ENCODE data around the gene TBC1D19. TPM values are rescaled to one million over a fixed set of nuclear protein-coding genes. Genes with fewer than 3 reads are reported as not detected.

The TBC1D19 gene
- total RNA-seq, 8 experiments from 2014 or later, result 8.6 to 36.4 (median 18.0) TPM

DNA sequence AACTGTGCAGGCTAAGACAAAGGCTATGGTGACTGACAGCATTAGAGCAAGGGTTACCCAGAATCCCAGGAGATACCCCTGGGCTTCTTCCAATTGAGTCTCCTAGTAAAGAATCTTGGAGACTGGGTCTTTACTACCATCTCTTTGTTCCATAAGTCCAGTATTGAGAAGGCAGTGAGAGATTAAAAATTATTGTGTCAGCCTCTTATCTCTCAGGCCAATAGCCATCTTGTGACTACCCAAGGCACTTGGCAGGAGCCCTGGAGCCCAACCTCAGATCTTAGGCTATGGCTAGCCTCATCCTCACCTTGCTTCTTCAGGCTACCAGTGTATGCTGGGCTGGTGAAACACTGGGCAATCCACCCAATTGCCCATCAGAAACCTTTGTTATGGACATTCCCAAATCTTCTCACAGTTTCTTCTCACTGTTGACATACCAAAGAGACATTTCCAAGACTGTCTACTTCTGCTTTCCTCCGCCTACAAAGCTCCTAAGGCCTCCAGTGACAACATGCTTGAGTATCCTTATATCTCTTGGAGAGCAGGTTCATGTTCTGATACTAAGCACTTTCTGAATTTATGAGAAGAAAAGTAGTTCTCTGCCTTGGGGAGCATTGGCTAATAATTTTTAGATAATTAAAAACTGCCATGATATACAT lies 200.5 kb downstream of the TBC1D19 start:
- Histone ChIP-seq H3K4me3 (no peak overlapping the region), H3K27ac (no peak overlapping the region), H3K4me1 (replicated peaks in 1 of 2) (peaks cover 2 to 6% of the 10 kb centered on the region in 2 donors)
- 83 to 100% (median 100%) methylated on average over 1 of the region's 1 CpG; no CpG with 5 or more reads in 5 of the 10 experiments for WGBS, 10 experiments
- ATAC-seq (replicated peaks in 6 of 8), result no peak
- in situ Hi-C loops (cut with MboI; ENCODE audit: low pct_unique_long_range_greater_than_20kb in 2 of 9, low sequenced_read_pairs in 9 of 9, unreplicated experiment in 9 of 9), result loop anchor here in 1 of 9 experiments (25.0 kb wide), 1 partner anchor 228 kb away; no protein-coding TSS in a partner anchor

DNA sequence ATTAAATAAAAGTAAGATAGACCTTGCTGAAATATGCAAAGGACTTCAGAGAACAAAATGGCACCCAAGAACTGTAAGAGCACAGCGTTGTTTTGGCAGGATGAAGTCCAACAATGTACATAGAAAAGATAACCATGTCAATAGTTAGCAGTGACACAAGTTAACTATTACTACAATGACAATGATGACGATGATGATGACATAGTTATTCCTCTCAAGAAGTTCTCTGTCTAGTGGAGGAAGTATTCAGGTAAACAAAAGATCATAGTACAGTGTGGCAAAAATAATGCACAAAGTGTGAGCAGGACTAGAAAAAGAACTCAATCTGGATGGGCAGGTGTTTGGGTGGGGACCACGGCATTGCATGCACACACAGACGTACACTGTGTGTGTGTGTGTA lies 201.4 kb downstream of the TBC1D19 start:
- 66 to 100% (median 86%) methylated on average over 1 to 4 of the region's 4 CpGs for WGBS, 10 experiments
- peaks cover 2 to 6% of the 10 kb centered on the region in 2 donors for H3K4me1 ChIP-seq (replicated peaks in 1 of 2)
- ATAC-seq (replicated peaks in 6 of 8), result peak in 1 of 8 experiments; percentile 8
- H3K27ac ChIP-seq, result no peak overlapping the region
- in situ Hi-C loops (cut with MboI; ENCODE audit: low pct_unique_long_range_greater_than_20kb in 2 of 9, low sequenced_read_pairs in 9 of 9, unreplicated experiment in 9 of 9), result loop anchor here in 1 of 9 experiments (25.0 kb wide), 1 partner anchor 227 kb away; no protein-coding TSS in a partner anchor
- no peak overlapping the region for H3K4me3 ChIP-seq

DNA sequence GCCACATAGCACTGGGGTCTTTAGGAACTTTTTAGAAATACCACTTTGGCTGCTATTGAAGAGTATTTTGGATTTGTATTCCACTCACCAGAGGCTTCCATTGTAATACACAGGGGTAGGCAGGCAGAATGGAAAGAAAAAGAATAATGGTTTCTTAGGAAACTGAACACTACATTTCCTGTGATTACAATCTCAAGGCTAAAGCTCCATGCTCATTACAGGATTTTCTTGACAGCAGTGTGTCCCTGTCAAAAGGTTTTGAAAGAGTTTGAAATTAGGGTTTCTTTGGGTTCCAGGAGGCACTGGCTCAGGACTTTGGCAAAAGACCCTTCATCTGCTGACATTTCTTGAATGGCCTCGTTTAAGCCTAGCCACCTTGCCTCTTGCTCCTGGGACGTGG lies 201.9 kb downstream of the TBC1D19 start:
- Histone ChIP-seq H3K4me1 (replicated peaks in 1 of 2) (peaks cover 2 to 6% of the 10 kb centered on the region in 2 donors), H3K27ac (peak overlapping the region in 1 of 2 donors; percentile 52), H3K4me3 (no peak overlapping the region)
- in situ Hi-C loops (cut with MboI; ENCODE audit: low pct_unique_long_range_greater_than_20kb in 2 of 9, low sequenced_read_pairs in 9 of 9, unreplicated experiment in 9 of 9), result loop anchor here in 1 of 9 experiments (25.0 kb wide), 1 partner anchor 226 kb away; no protein-coding TSS in a partner anchor
- 17 to 61% (median 40%) methylated on average over 1 to 2 of the region's 2 CpGs; no CpG with 5 or more reads in 5 of the 10 experiments for WGBS, 10 experiments
- ATAC-seq (replicated peaks in 6 of 8), result peak in 4 of 8 experiments; percentile 20 to 84 (median 49)

DNA sequence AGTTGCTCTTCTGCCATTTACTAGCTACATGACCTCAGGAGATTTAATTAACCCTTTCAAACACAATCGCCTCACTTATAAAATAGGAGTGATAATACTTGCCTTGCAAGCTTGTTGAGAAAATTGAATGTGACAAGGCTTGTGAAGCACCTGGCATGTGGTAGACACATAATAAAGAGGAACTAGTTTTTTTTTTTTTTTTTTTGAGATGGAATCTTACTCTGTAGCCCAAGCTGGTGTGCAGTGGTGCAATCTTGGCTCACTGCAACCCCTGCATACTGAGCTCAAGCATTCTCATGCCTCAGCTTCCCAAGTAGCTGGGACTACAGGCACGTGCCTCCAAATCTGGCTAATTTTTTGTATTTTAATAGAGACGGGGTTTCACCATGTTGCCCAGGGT lies 203.0 kb downstream of the TBC1D19 start:
- in situ Hi-C loops (cut with MboI; ENCODE audit: low pct_unique_long_range_greater_than_20kb in 2 of 9, low sequenced_read_pairs in 9 of 9, unreplicated experiment in 9 of 9), result loop anchor here in 1 of 9 experiments (25.0 kb wide), 1 partner anchor 225 kb away; no protein-coding TSS in a partner anchor
- H3K27ac ChIP-seq, result no peak overlapping the region
- WGBS, 10 experiments, result 58 to 100% (median 93%) methylated on average over 1 to 2 of the region's 3 CpGs; no CpG with 5 or more reads in 4 of the 10 experiments
- no peak overlapping the region for H3K4me3 ChIP-seq
- peaks cover 2 to 6% of the 10 kb centered on the region in 2 donors for H3K4me1 ChIP-seq (replicated peaks in 1 of 2)
- no peak for ATAC-seq (replicated peaks in 6 of 8)

DNA sequence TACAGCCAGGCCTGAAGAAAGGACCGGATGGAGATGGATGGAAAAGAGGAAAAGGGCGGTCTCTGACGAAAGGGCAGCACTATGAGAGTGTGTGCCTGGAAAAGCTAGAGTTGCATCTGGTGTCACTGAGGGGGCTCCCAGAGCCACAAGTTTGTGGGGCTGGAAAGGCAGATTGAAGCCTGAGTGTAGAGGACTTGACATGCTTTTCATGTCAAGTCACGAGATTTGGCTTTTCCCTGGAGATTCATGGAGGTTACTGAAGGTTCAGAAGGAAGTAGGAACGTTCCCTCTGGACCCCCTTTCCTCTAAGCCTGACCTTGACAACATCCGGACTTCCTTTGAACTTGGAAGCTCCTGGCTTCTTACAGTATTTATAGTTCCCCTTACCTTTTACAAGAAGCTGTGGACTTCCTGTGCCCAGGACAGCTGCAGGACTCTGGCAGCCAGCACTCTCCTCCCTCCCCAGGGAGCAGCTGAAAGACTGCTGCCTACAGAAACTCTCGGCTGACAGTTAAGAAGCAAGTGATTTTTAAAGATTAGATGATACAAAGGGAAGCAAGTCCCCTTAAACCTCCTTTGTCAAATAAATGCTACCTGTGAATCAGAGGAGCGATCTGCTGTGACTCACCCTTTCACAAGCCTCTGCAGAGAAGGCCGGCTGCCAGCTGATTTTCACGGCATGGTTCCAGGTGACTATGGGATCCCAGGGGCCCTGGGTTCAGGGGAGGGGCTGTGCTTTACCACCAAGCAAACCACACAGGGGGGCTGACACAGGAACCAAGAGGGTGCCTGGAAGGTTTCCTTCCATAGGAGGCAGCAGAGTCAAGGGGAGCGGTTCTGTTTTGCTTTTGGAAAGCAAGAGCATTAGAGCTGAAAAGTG lies 203.8 kb downstream of the TBC1D19 start:
- in situ Hi-C loops (cut with MboI; ENCODE audit: low pct_unique_long_range_greater_than_20kb in 2 of 9, low sequenced_read_pairs in 9 of 9, unreplicated experiment in 9 of 9), result loop anchor here in 1 of 9 experiments (25.0 kb wide), 1 partner anchor 225 kb away; no protein-coding TSS in a partner anchor
- Histone ChIP-seq H3K27ac (no peak overlapping the region), H3K4me1 (replicated peaks in 1 of 2) (peaks cover 2 to 6% of the 10 kb centered on the region in 2 donors), H3K4me3 (no peak overlapping the region)
- ATAC-seq (replicated peaks in 6 of 8), result peak in 7 of 8 experiments; percentile 12 to 88 (median 46)
- WGBS, 10 experiments, result 58 to 100% (median 80%) methylated on average over 1 to 9 of the region's 11 CpGs; no CpG with 5 or more reads in 1 of the 10 experiments

DNA sequence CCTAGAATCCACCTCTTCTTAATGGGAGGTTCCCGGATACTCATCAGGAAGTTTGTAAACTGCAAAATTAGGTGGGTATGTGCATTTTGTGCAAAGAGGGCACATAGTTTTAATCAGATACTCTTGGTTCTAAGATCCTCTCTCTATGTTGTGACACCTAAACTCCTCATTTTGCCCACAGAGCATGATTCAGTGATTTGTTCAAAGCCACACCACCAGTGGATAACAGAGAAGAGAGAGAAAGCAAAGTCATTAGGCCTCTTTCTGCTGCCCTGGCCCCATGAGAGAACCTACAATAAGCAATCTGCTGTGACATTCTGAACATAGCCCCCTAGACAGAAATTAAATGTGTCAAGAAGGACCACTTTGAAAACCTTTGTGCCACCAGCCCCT lies 204.5 kb downstream of the TBC1D19 start:
- in situ Hi-C loops (cut with MboI; ENCODE audit: low pct_unique_long_range_greater_than_20kb in 2 of 9, low sequenced_read_pairs in 9 of 9, unreplicated experiment in 9 of 9), result loop anchor here in 1 of 9 experiments (25.0 kb wide), 1 partner anchor 224 kb away; no protein-coding TSS in a partner anchor
- Histone ChIP-seq H3K4me1 (replicated peaks in 1 of 2) (peaks cover 2 to 6% of the 10 kb centered on the region in 2 donors), H3K27ac (no peak overlapping the region), H3K4me3 (no peak overlapping the region)
- WGBS, 10 experiments, result 0 to 100% (median 67%) methylated on average over 1 of the region's 1 CpG; no CpG with 5 or more reads in 5 of the 10 experiments
- ATAC-seq (replicated peaks in 6 of 8), result peak in 1 of 8 experiments; percentile 32

DNA sequence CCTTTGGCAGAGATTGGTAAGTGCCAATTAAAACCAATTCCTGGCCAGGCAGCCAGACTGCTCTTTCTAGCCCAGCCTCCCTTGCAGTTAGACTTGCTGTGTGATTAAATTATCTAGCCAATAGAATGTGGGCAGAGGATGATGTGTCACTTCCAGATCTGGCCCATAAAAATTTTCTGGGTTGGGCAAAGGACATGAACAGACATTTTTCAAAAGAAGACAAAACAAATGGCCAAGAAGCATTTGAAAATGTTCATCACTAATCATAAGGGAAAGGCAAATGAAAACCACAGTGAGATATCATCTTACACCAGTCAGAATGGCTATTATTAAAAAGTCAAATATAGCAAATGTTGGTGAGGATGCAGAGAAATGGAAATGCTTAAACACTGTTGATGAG lies 205.3 kb downstream of the TBC1D19 start:
- in situ Hi-C loops (cut with MboI; ENCODE audit: low pct_unique_long_range_greater_than_20kb in 2 of 9, low sequenced_read_pairs in 9 of 9, unreplicated experiment in 9 of 9), result loop anchor here in 1 of 9 experiments (25.0 kb wide), 1 partner anchor 223 kb away; no protein-coding TSS in a partner anchor
- ATAC-seq (replicated peaks in 6 of 8), result peak in 1 of 8 experiments; percentile 45
- no peak overlapping the region for H3K4me3 ChIP-seq
- no peak overlapping the region for H3K27ac ChIP-seq
- peaks cover 2 to 6% of the 10 kb centered on the region in 2 donors for H3K4me1 ChIP-seq (replicated peaks in 1 of 2)

DNA sequence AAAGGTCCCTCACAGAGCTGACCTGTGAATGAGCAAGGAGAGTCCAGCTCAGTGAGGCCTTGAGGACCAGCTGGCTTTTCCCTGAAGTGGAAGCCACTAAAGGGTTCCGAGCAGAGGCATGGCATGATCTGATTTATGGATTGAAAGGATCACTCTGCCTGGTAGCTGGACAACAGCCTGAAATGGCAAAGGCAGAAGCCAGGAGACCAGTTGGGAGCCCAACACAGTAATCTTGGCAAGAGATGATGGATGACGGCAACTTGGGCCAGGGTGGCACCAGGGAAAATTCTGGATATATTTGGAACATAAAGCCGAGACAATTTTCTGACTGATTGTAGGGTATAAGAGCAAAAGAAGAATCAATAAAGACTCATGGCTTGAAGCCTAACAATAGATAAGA lies 207.5 kb downstream of the TBC1D19 start:
- in situ Hi-C loops (cut with MboI; ENCODE audit: low pct_unique_long_range_greater_than_20kb in 2 of 9, low sequenced_read_pairs in 9 of 9, unreplicated experiment in 9 of 9), result loop anchor here in 1 of 9 experiments (25.0 kb wide), 1 partner anchor 221 kb away; no protein-coding TSS in a partner anchor
- no peak overlapping the region for H3K27ac ChIP-seq
- H3K4me3 ChIP-seq, result no peak overlapping the region
- ATAC-seq (replicated peaks in 6 of 8), result no peak
- peaks cover under 1 to 4% of the 10 kb centered on the region in 2 donors for H3K4me1 ChIP-seq (replicated peaks in 1 of 2)
- WGBS, 10 experiments, result 71 to 100% (median 83%) methylated on average over 1 to 3 of the region's 3 CpGs; no CpG with 5 or more reads in 5 of the 10 experiments

DNA sequence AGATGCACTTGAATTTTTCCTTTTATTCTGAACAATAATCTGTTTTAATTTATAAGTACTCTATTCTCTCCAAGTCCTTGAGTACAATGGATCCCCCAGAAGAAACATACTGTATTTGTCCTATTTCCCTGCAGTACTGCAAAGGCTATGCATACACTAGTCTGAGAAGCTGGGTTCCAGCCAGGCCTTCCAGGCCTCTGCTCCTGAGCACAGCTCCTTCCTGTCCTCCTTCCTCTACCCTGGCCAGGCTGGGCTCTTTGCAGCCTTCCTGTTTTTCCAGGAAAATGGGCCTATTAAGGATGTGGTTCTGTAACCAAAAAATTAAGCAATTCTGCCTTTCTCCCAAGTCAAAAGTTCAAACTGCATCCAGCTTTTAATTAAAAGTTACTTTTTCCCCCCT lies 208.8 kb downstream of the TBC1D19 start:
- Histone ChIP-seq H3K4me3 (no peak overlapping the region), H3K4me1 (replicated peaks in 1 of 2) (peaks cover 0 to 4% of the 10 kb centered on the region in 2 donors), H3K27ac (no peak overlapping the region)
- ATAC-seq (replicated peaks in 6 of 8), result no peak
- in situ Hi-C loops (cut with MboI; ENCODE audit: low pct_unique_long_range_greater_than_20kb in 2 of 9, low sequenced_read_pairs in 9 of 9, unreplicated experiment in 9 of 9), result loop anchor here in 1 of 9 experiments (25.0 kb wide), 1 partner anchor 220 kb away; no protein-coding TSS in a partner anchor

DNA sequence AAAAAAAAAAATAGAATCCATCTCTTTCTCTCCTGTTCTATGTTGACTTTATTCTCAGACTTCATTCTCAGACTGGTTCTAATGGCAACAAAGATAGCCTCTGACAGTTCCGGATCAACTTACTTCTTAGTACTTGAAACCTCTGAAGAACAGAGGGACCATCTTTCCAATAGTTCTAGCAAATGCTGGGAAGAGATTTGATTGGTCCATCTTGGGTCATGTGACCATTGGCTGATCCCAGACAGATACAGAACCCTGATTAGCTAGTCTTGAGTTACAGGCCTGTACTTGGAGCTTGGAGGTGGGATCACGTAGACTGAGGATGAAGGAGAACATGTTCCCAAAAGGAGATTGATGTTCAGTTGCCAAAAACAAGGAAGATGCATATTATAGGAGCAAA lies 209.9 kb downstream of the TBC1D19 start:
- ATAC-seq (replicated peaks in 6 of 8), result no peak
- in situ Hi-C loops (cut with MboI; ENCODE audit: low pct_unique_long_range_greater_than_20kb in 2 of 9, low sequenced_read_pairs in 9 of 9, unreplicated experiment in 9 of 9), result loop anchor here in 1 of 9 experiments (25.0 kb wide), 1 partner anchor 219 kb away; no protein-coding TSS in a partner anchor
- Histone ChIP-seq H3K4me3 (no peak overlapping the region), H3K27ac (no peak overlapping the region), H3K4me1 (replicated peaks in 1 of 2) (no peaks in the 10 kb centered on the region)
- WGBS, 10 experiments, result 90 to 100% (median 100%) methylated on average over 1 to 2 of the region's 2 CpGs; no CpG with 5 or more reads in 1 of the 10 experiments

DNA sequence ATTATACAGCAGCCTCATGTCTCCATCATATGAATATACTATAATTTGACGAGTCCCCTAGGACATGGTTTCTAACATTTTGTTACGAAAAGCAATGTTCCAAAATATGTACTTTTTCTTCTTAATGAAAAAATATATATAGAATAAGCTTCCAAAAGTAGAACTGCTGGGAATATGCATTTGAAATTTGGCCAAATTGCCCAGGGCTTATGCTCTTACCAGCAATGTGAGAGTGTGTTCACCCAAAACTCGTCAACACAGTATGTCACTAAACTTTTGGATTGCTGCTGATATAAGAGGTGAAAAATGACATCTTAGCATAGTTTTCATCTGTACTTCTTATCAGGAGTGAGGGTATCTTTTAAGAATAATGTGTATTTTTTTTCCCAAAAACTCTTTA lies 212.2 kb downstream of the TBC1D19 start:
- 59 to 100% (median 93%) methylated on average over 1 to 3 of the region's 3 CpGs; no CpG with 5 or more reads in 1 of the 10 experiments for WGBS, 10 experiments

DNA sequence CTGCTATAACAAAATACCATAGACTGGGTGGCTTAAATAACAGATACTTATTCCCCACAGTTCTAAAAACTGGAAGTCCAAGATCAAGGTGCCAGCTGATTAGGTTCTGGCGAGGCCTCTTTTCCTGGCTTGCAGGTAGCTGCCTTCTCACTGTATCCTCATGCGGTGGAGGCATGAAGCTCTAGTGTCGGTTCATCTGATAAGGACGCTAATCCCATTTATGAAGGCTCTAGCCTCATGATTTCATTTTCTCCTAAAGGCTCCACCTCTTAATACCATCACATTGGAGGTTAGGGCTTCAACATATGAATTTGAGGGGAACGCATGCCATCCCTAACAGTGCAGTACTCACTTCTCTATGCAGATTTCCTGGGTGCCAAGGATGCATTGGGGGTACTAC lies 218.9 kb downstream of the TBC1D19 start:
- H3K4me3 ChIP-seq, result no peak overlapping the region
- no peak overlapping the region for H3K27ac ChIP-seq
- peak in 3 of 8 experiments; percentile 26 to 39 (median 33) for ATAC-seq (replicated peaks in 6 of 8)
- in situ Hi-C loops (cut with MboI; ENCODE audit: low pct_unique_long_range_greater_than_20kb in 2 of 9, low sequenced_read_pairs in 9 of 9, unreplicated experiment in 9 of 9), result no loop called here
- 85 to 100% (median 100%) methylated on average over 1 to 5 of the region's 5 CpGs; no CpG with 5 or more reads in 4 of the 10 experiments for WGBS, 10 experiments
- peaks cover 11 to 12% of the 10 kb centered on the region in 2 donors for H3K4me1 ChIP-seq (replicated peaks in 1 of 2)

More for the DNA sequence above, 212.2 kb downstream of the TBC1D19 start:
- no peaks in the 10 kb centered on the region for H3K4me1 ChIP-seq (replicated peaks in 1 of 2)
- H3K27ac ChIP-seq, result no peak overlapping the region
- H3K4me3 ChIP-seq, result no peak overlapping the region
- in situ Hi-C loops (cut with MboI; ENCODE audit: low pct_unique_long_range_greater_than_20kb in 2 of 9, low sequenced_read_pairs in 9 of 9, unreplicated experiment in 9 of 9), result loop anchor here in 1 of 9 experiments (25.0 kb wide), 1 partner anchor 216 kb away; no protein-coding TSS in a partner anchor
- no peak for ATAC-seq (replicated peaks in 6 of 8)

Measured in motor neuron (in vitro differentiated cells).